SU-DHL-6 (cell line): ENCODE measurements around the gene GLIPR1.

Experiments used
- H2AFZ ChIP-seq: fragments of 200-600 bp; sonication (generic); 2 replicates; pipeline ENCODE4 v1.6.1; 2014; ENCODE audit warnings: low read depth, mild to moderate bottlenecking, moderate library complexity, mixed read lengths, antibody characterized with exemption, low read length; ENCODE audit not compliant: severe bottlenecking
- H3F3A ChIP-seq: fragments of 200-600 bp; shearing (Covaris generic); 2 replicates; pipeline ENCODE4 v1.6.0; 2016; ENCODE audit warnings: antibody characterized with exemption, mild to moderate bottlenecking; ENCODE audit not compliant: insufficient read depth
- H3K27ac ChIP-seq: fragments of 200-600 bp; sonication (generic); 2 replicates; pipeline ENCODE4 v1.5.1; 2016; ENCODE audit warnings: low read depth, mild to moderate bottlenecking, low read length, moderate library complexity, mixed read lengths
- H3K27me3 ChIP-seq: fragments of 200-600 bp; sonication (generic), shearing (Covaris generic); 2 replicates; pipeline ENCODE4 v1.6.0; 2014; ENCODE audit warnings: mild to moderate bottlenecking, low read length
- H3K36me3 ChIP-seq: fragments of 200-600 bp; sonication (generic); 2 replicates; pipeline ENCODE4 v1.6.1; 2014; ENCODE audit warnings: mild to moderate bottlenecking, low read length, mixed read lengths
- H3K4me2 ChIP-seq: fragments of 300-600, 200-600 bp; shearing (Covaris generic), sonication (generic); 2 replicates; pipeline ENCODE4 v1.6.0; 2014; ENCODE audit warnings: low read length, low read depth, mild to moderate bottlenecking; ENCODE audit not compliant: poor library complexity, severe bottlenecking
- H3K4me3 ChIP-seq: fragments of 200-600 bp; sonication (generic); 2 replicates; pipeline ENCODE4 v1.5.1; 2014; ENCODE audit warnings: antibody characterized with exemption, low read length, mild to moderate bottlenecking, mixed read lengths; ENCODE audit not compliant: insufficient read depth, poor library complexity, severe bottlenecking
- H3K79me2 ChIP-seq: fragments of 200-600 bp; sonication (generic); 2 replicates; pipeline ENCODE4 v1.6.1; 2014; ENCODE audit warnings: mild to moderate bottlenecking, low read length, moderate library complexity; ENCODE audit not compliant: insufficient read depth
- H3K9ac ChIP-seq: fragments of 200-600 bp; sonication (generic); 2 replicates; pipeline ENCODE4 v1.7.0; 2014; ENCODE audit warnings: mild to moderate bottlenecking, low read length
- H3K9me2 ChIP-seq: fragments of 200-600 bp; sonication (generic); replicated peaks from 2 replicates; pipeline ENCODE4 v1.6.1; 2014; ENCODE audit warnings: low read length; ENCODE audit not compliant: insufficient read depth
- H3K9me3 ChIP-seq: fragments of 200-600 bp; sonication (generic); 2 replicates; pipeline ENCODE4 v1.6.1; 2014; ENCODE audit warnings: low read length, mixed read lengths; ENCODE audit not compliant: insufficient read depth
- H4K20me1 ChIP-seq: fragments of 200-600 bp; sonication (generic); 2 replicates; pipeline ENCODE4 v1.6.1; 2014; ENCODE audit warnings: low read depth, mild to moderate bottlenecking, antibody characterized with exemption, low read length, moderate library complexity, mixed read lengths
- CTCF ChIP-seq: fragments of 200-600 bp; sonication (generic); IDR thresholded peaks from one replicate; pipeline ENCODE4 v1.5.1; 2017; ENCODE audit warnings: antibody characterized with exemption, mild to moderate bottlenecking, low read length, moderate library complexity; ENCODE audit not compliant: insufficient read depth, poor library complexity, severe bottlenecking
- EZH2phosphoT487 ChIP-seq: fragments of 200-600 bp; sonication (generic), shearing (Covaris generic); conservative IDR thresholded peaks from 2 replicates; pipeline ENCODE4 v1.6.1; 2018; ENCODE audit warnings: mild to moderate bottlenecking, antibody characterized with exemption, low read length, moderate library complexity, mixed read lengths

The GLIPR1 gene

GRCh38 chr12:75533239-75533638, 52.7 kb downstream of the GLIPR1 start:
- no peaks in the 10 kb centered on the region for H3K9me2 ChIP-seq
- H3K9me3 ChIP-seq: no peaks in the 10 kb centered on the region
- no peaks in the 10 kb centered on the region for H3K27me3 ChIP-seq
- H3K27ac ChIP-seq: no peak overlapping the region
- no peaks in the 10 kb centered on the region for H3F3A ChIP-seq
- no peak overlapping the region for H2AFZ ChIP-seq
- H3K79me2 ChIP-seq: no peaks in the 10 kb centered on the region
- no peak overlapping the region for H3K4me3 ChIP-seq
- H3K9ac ChIP-seq: no peak overlapping the region
- H3K36me3 ChIP-seq: no peaks in the 10 kb centered on the region
- TF ChIP-seq EZH2phosphoT487: no peak
- TF ChIP-seq CTCF: no peak
- no peak overlapping the region for H3K4me2 ChIP-seq
- no peaks in the 10 kb centered on the region for H4K20me1 ChIP-seq

GRCh38 chr12:75539889-75540288, 59.3 kb downstream of the GLIPR1 start:
- no peak for TF ChIP-seq EZH2phosphoT487
- no peak for TF ChIP-seq CTCF
- Histone ChIP-seq H3F3A (no peaks in the 10 kb centered on the region), H4K20me1 (no peaks in the 10 kb centered on the region; the same call in 1 of the 2 replicates), H3K4me2 (no peak overlapping the region), H3K9ac (no peak overlapping the region), H3K79me2 (no peaks in the 10 kb centered on the region), H2AFZ (no peak overlapping the region), H3K9me3 (no peaks in the 10 kb centered on the region), H3K9me2 (no peaks in the 10 kb centered on the region), H3K4me3 (no peak overlapping the region), H3K36me3 (no peaks in the 10 kb centered on the region), H3K27ac (no peak overlapping the region), H3K27me3 (no peaks in the 10 kb centered on the region)

- Histone ChIP-seq H3K27me3 (no peaks in the 10 kb centered on the region), H3K9me2 (no peaks in the 10 kb centered on the region), H2AFZ (no peak overlapping the region), H3K9ac (no peak overlapping the region), H3K36me3 (no peaks in the 10 kb centered on the region), H3F3A (no peaks in the 10 kb centered on the region), H4K20me1 (no peaks in the 10 kb centered on the region; the same call in 1 of the 2 replicates), H3K79me2 (no peaks in the 10 kb centered on the region), H3K9me3 (no peaks in the 10 kb centered on the region), H3K4me2 (no peak overlapping the region), H3K27ac (no peak overlapping the region), H3K4me3 (no peak overlapping the region)
- TF ChIP-seq EZH2phosphoT487 (no peak), CTCF (no peak)
Measured at GRCh38 chr12:75542942-75543341, 62.4 kb downstream of the GLIPR1 start.

- Histone ChIP-seq H3K27ac (no peak overlapping the region), H3K9me3 (no peaks in the 10 kb centered on the region), H3F3A (no peaks in the 10 kb centered on the region), H3K9me2 (no peaks in the 10 kb centered on the region), H3K4me2 (no peak overlapping the region), H3K27me3 (no peaks in the 10 kb centered on the region), H4K20me1 (no peaks in the 10 kb centered on the region; the same call in 1 of the 2 replicates), H3K79me2 (no peaks in the 10 kb centered on the region), H3K9ac (no peak overlapping the region), H3K4me3 (no peak overlapping the region), H3K36me3 (no peaks in the 10 kb centered on the region), H2AFZ (no peak overlapping the region)
- TF ChIP-seq CTCF (no peak), EZH2phosphoT487 (no peak)
Measured at GRCh38 chr12:75543529-75543928, 63.0 kb downstream of the GLIPR1 start.
